ENCODE data around the gene LGALS9B.
"Not testable (repeated sequence)": the region's sequence is repeated elsewhere in the genome, so short reads cannot be mapped to it uniquely, and the experiment has no call there.

LGALS9B gene

GRCh38 chr17:20501896-20502295, 34.6 kb upstream of the LGALS9B start:
- H3K4me2 ChIP-seq (ENCODE audit: low read length); H3K36me3 ChIP-seq (ENCODE audit: control insufficient read depth, low read length); H3K4me1 ChIP-seq (ENCODE audit: control insufficient read depth, low read length); H3K9me2 ChIP-seq (replicated peaks; ENCODE audit: control insufficient read depth, low read length); H3K27ac ChIP-seq (ENCODE audit: low read depth, low read length); H3K9me3 ChIP-seq (ENCODE audit: control insufficient read depth, insufficient read depth, low read length); H3K79me2 ChIP-seq (ENCODE audit: control insufficient read depth, low read length); H3F3A ChIP-seq (ENCODE audit: control insufficient read depth, insufficient read depth); H3K4me3 ChIP-seq (ENCODE audit: low read length); H3K27me3 ChIP-seq (ENCODE audit: control insufficient read depth, low read length); H4K20me1 ChIP-seq (ENCODE audit: control insufficient read depth, insufficient read depth, low read depth, low read length): not testable (repeated sequence)

- not testable (repeated sequence) for H3K27me3 ChIP-seq (ENCODE audit: control insufficient read depth, low read length); H3K27ac ChIP-seq (ENCODE audit: low read depth, low read length); H3K4me1 ChIP-seq (ENCODE audit: control insufficient read depth, low read length); H3K4me2 ChIP-seq (ENCODE audit: low read length); H3K9me2 ChIP-seq (replicated peaks; ENCODE audit: control insufficient read depth, low read length); H3F3A ChIP-seq (ENCODE audit: control insufficient read depth, insufficient read depth); H3K79me2 ChIP-seq (ENCODE audit: control insufficient read depth, low read length); H4K20me1 ChIP-seq (ENCODE audit: control insufficient read depth, insufficient read depth, low read depth, low read length); H3K4me3 ChIP-seq (ENCODE audit: low read length); H3K9me3 ChIP-seq (ENCODE audit: control insufficient read depth, insufficient read depth, low read length); H3K36me3 ChIP-seq (ENCODE audit: control insufficient read depth, low read length)
These were observed 33.0 kb upstream of the LGALS9B start for GRCh38 chr17:20500346-20500745.

- not testable (repeated sequence) for H4K20me1 ChIP-seq (ENCODE audit: control insufficient read depth, insufficient read depth, low read depth, low read length); H3K27ac ChIP-seq (ENCODE audit: low read depth, low read length); H3K36me3 ChIP-seq (ENCODE audit: control insufficient read depth, low read length); H3K27me3 ChIP-seq (ENCODE audit: control insufficient read depth, low read length); H3K9me3 ChIP-seq (ENCODE audit: control insufficient read depth, insufficient read depth, low read length); H3K79me2 ChIP-seq (ENCODE audit: control insufficient read depth, low read length); H3K4me2 ChIP-seq (ENCODE audit: low read length); H3K4me3 ChIP-seq (ENCODE audit: low read length); H3K4me1 ChIP-seq (ENCODE audit: control insufficient read depth, low read length); H3K9me2 ChIP-seq (replicated peaks; ENCODE audit: control insufficient read depth, low read length); H3F3A ChIP-seq (ENCODE audit: control insufficient read depth, insufficient read depth)
These were observed 28.1 kb upstream of the LGALS9B start for GRCh38 chr17:20495420-20495819.

GRCh38 chr17:20494735-20495134, 27.4 kb upstream of the LGALS9B start:
- not testable (repeated sequence) for H3K79me2 ChIP-seq (ENCODE audit: control insufficient read depth, low read length); H3K4me1 ChIP-seq (ENCODE audit: control insufficient read depth, low read length); H3K27ac ChIP-seq (ENCODE audit: low read depth, low read length); H3K9me3 ChIP-seq (ENCODE audit: control insufficient read depth, insufficient read depth, low read length); H3K4me3 ChIP-seq (ENCODE audit: low read length); H3F3A ChIP-seq (ENCODE audit: control insufficient read depth, insufficient read depth); H3K4me2 ChIP-seq (ENCODE audit: low read length); H4K20me1 ChIP-seq (ENCODE audit: control insufficient read depth, insufficient read depth, low read depth, low read length); H3K36me3 ChIP-seq (ENCODE audit: control insufficient read depth, low read length); H3K27me3 ChIP-seq (ENCODE audit: control insufficient read depth, low read length); H3K9me2 ChIP-seq (replicated peaks; ENCODE audit: control insufficient read depth, low read length)

GRCh38 chr17:20494147-20494546, 26.8 kb upstream of the LGALS9B start:
- H3K27me3 ChIP-seq (ENCODE audit: control insufficient read depth, low read length); H3K4me1 ChIP-seq (ENCODE audit: control insufficient read depth, low read length); H3K9me2 ChIP-seq (replicated peaks; ENCODE audit: control insufficient read depth, low read length); H3K27ac ChIP-seq (ENCODE audit: low read depth, low read length); H3K4me2 ChIP-seq (ENCODE audit: low read length); H3K4me3 ChIP-seq (ENCODE audit: low read length); H3K79me2 ChIP-seq (ENCODE audit: control insufficient read depth, low read length); H3F3A ChIP-seq (ENCODE audit: control insufficient read depth, insufficient read depth); H3K36me3 ChIP-seq (ENCODE audit: control insufficient read depth, low read length); H3K9me3 ChIP-seq (ENCODE audit: control insufficient read depth, insufficient read depth, low read length); H4K20me1 ChIP-seq (ENCODE audit: control insufficient read depth, insufficient read depth, low read depth, low read length): not testable (repeated sequence)

GRCh38 chr17:20492971-20493370, 25.6 kb upstream of the LGALS9B start:
- H3K9me3 ChIP-seq (ENCODE audit: control insufficient read depth, insufficient read depth, low read length); H3K36me3 ChIP-seq (ENCODE audit: control insufficient read depth, low read length); H3K79me2 ChIP-seq (ENCODE audit: control insufficient read depth, low read length); H4K20me1 ChIP-seq (ENCODE audit: control insufficient read depth, insufficient read depth, low read depth, low read length); H3F3A ChIP-seq (ENCODE audit: control insufficient read depth, insufficient read depth); H3K4me1 ChIP-seq (ENCODE audit: control insufficient read depth, low read length); H3K4me2 ChIP-seq (ENCODE audit: low read length); H3K4me3 ChIP-seq (ENCODE audit: low read length); H3K27ac ChIP-seq (ENCODE audit: low read depth, low read length); H3K27me3 ChIP-seq (ENCODE audit: control insufficient read depth, low read length); H3K9me2 ChIP-seq (replicated peaks; ENCODE audit: control insufficient read depth, low read length): not testable (repeated sequence)

- not testable (repeated sequence) for H3K36me3 ChIP-seq (ENCODE audit: control insufficient read depth, low read length)
These were observed 24.8 kb upstream of the LGALS9B start for GRCh38 chr17:20492099-20492498.

GRCh38 chr17:20484930-20485329, 17.6 kb upstream of the LGALS9B start:
- not testable (repeated sequence) for H4K20me1 ChIP-seq (ENCODE audit: control insufficient read depth, insufficient read depth, low read depth, low read length); H3F3A ChIP-seq (ENCODE audit: control insufficient read depth, insufficient read depth); H3K4me1 ChIP-seq (ENCODE audit: control insufficient read depth, low read length); H3K79me2 ChIP-seq (ENCODE audit: control insufficient read depth, low read length); H3K27ac ChIP-seq (ENCODE audit: low read depth, low read length); H3K4me3 ChIP-seq (ENCODE audit: low read length); H3K4me2 ChIP-seq (ENCODE audit: low read length); H3K9me2 ChIP-seq (replicated peaks; ENCODE audit: control insufficient read depth, low read length); H3K27me3 ChIP-seq (ENCODE audit: control insufficient read depth, low read length); H3K36me3 ChIP-seq (ENCODE audit: control insufficient read depth, low read length); H3K9me3 ChIP-seq (ENCODE audit: control insufficient read depth, insufficient read depth, low read length)

More at GRCh38 chr17:20492099-20492498, 24.8 kb upstream of the LGALS9B start:
- not testable (repeated sequence) for H4K20me1 ChIP-seq (ENCODE audit: control insufficient read depth, insufficient read depth, low read depth, low read length); H3K79me2 ChIP-seq (ENCODE audit: control insufficient read depth, low read length); H3K4me2 ChIP-seq (ENCODE audit: low read length); H3K27ac ChIP-seq (ENCODE audit: low read depth, low read length); H3K9me2 ChIP-seq (replicated peaks; ENCODE audit: control insufficient read depth, low read length); H3F3A ChIP-seq (ENCODE audit: control insufficient read depth, insufficient read depth); H3K27me3 ChIP-seq (ENCODE audit: control insufficient read depth, low read length); H3K4me1 ChIP-seq (ENCODE audit: control insufficient read depth, low read length); H3K4me3 ChIP-seq (ENCODE audit: low read length); H3K9me3 ChIP-seq (ENCODE audit: control insufficient read depth, insufficient read depth, low read length)

Data from DOHH2 (cell line).